ENCODE data around the gene LHFPL2.

Gene LHFPL2

DNA sequence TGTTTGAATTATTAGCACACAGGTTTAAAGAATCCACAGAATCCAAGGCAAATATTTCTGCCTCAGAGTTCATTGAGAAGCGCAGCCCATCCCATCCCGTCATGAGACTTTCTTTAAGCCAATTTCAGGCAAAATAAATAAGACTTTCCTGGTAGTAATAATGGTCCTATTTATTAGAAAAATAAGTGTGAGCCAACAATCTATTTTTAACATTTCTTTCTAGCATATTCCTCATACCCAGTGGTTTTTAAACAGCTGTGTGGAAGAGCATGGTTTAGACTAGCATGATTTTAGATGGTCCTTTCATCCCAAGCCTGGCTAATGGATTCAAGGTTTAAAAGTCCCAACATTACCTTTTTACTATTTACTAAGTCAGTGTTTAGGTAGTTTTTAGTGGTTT, 162.4 kb downstream of the LHFPL2 start:
- TF ChIP-seq, protein P1, sequence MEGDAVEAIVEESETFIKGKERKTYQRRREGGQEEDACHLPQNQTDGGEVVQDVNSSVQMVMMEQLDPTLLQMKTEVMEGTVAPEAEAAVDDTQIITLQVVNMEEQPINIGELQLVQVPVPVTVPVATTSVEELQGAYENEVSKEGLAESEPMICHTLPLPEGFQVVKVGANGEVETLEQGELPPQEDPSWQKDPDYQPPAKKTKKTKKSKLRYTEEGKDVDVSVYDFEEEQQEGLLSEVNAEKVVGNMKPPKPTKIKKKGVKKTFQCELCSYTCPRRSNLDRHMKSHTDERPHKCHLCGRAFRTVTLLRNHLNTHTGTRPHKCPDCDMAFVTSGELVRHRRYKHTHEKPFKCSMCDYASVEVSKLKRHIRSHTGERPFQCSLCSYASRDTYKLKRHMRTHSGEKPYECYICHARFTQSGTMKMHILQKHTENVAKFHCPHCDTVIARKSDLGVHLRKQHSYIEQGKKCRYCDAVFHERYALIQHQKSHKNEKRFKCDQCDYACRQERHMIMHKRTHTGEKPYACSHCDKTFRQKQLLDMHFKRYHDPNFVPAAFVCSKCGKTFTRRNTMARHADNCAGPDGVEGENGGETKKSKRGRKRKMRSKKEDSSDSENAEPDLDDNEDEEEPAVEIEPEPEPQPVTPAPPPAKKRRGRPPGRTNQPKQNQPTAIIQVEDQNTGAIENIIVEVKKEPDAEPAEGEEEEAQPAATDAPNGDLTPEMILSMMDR (IDR thresholded peaks at IDR 0.05), result no peak
- Histone ChIP-seq H3K4me1 (no peaks in the 10 kb centered on the region), H2AFZ (no peak overlapping the region), H3K9me3 (ENCODE audit: control insufficient read depth, low read length) (no peaks in the 10 kb centered on the region), H3K36me3 (ENCODE audit: control insufficient read depth, insufficient read depth, low read length) (no peaks in the 10 kb centered on the region), H3K27ac (no peak overlapping the region), H3K9ac (no peak overlapping the region), H3K79me2 (no peaks in the 10 kb centered on the region), H3K27me3 (ENCODE audit: control insufficient read depth, insufficient read depth, low read length) (no peaks in the 10 kb centered on the region), H3K4me3 (ENCODE audit: low read depth, low read length) (no peak overlapping the region), H3K4me2 (ENCODE audit: low read length) (no peak overlapping the region)

DNA sequence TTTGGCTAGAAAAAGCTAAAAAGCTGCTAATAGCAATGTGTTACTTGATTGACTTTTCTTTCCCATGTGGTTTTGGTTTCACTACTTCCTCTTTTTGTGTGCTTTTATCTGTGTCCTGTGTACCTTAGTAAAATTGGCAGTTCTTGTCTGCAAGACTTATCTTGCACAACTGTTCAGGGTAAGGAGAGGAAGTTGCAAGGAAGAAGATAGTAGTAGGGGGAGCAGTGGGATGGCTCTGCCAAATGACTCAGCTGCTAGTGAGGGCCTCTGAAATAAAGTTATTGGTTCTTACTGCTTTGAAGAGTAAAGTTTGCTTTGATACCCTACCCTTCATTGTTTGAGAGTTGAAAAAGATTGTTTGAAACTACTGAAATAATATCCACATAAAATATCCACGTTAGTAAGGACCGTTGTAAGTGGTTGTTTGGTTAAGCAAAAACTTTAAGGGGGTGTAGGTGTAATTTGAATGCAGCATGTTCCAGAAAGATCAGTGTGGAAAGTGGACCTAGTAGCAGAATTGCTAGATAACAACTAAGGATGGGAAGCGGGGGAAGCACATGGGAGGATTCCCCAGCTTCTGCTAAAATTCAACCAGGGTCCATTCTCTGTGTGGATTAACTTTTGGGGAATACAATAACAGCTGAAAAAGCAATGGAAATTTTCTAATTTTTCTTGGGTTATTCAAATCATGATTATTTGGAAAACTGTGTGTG, 164.6 kb downstream of the LHFPL2 start:
- Histone ChIP-seq H2AFZ (no peak overlapping the region), H3K4me2 (ENCODE audit: low read length) (no peak overlapping the region), H3K36me3 (ENCODE audit: control insufficient read depth, insufficient read depth, low read length) (no peaks in the 10 kb centered on the region), H3K9me3 (ENCODE audit: control insufficient read depth, low read length) (no peaks in the 10 kb centered on the region), H3K4me3 (ENCODE audit: low read depth, low read length) (no peak overlapping the region), H3K27me3 (ENCODE audit: control insufficient read depth, insufficient read depth, low read length) (no peaks in the 10 kb centered on the region), H3K79me2 (no peaks in the 10 kb centered on the region), H3K9ac (no peak overlapping the region), H3K27ac (no peak overlapping the region), H3K4me1 (no peaks in the 10 kb centered on the region)
- TF ChIP-seq, protein P1 (IDR thresholded peaks at IDR 0.05), result no peak

DNA sequence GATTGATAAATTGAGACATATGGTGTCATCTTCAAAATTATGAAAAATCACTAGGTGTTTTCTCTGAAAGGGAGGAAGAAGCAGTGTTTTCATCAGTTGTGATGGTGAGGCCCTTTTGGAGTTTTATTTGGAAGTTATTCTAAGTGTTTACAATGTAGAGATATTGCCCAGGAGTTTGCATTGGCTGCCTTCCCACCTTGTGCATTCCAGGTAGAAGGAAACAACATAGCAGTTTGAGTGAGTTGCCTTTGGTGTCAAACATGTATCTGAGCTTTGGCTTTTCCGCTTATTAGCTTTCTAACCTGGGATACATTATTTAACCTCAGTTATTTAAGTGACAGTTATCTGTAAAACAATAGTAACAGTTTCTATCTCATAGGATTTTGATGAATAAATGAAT, 165.6 kb downstream of the LHFPL2 start:
- Histone ChIP-seq H3K36me3 (ENCODE audit: control insufficient read depth, insufficient read depth, low read length) (no peaks in the 10 kb centered on the region), H3K9ac (no peak overlapping the region), H3K27ac (no peak overlapping the region), H3K79me2 (no peaks in the 10 kb centered on the region), H3K9me3 (ENCODE audit: control insufficient read depth, low read length) (no peaks in the 10 kb centered on the region), H2AFZ (no peak overlapping the region), H3K4me3 (ENCODE audit: low read depth, low read length) (no peak overlapping the region), H3K4me2 (ENCODE audit: low read length) (no peak overlapping the region), H3K4me1 (no peaks in the 10 kb centered on the region), H3K27me3 (ENCODE audit: control insufficient read depth, insufficient read depth, low read length) (no peaks in the 10 kb centered on the region)
- TF ChIP-seq, protein P1 (IDR thresholded peaks at IDR 0.05), result no peak

DNA sequence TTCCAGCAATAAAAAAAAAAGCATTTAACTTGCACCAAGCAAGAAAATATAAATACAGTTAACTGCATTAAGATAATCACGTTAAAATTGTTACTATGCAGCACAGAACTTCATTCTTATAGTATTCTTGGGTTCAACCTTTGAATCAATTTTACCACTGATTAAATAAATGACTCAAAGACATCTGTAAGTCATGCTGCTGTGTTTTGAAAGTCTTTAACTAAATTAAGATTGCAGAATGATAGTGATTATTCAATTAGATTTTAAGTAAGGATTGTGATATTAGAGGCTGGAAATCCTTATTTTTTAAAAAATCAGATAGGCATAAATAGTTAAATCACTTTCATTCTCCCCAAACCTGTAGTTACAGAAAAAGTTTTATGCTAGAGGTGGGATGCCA, 171.8 kb downstream of the LHFPL2 start:
- Histone ChIP-seq H3K9me3 (ENCODE audit: control insufficient read depth, low read length) (no peaks in the 10 kb centered on the region), H3K4me3 (ENCODE audit: low read depth, low read length) (no peak overlapping the region), H3K79me2 (no peaks in the 10 kb centered on the region), H3K4me1 (no peaks in the 10 kb centered on the region), H3K9ac (no peak overlapping the region), H2AFZ (no peak overlapping the region), H3K36me3 (ENCODE audit: control insufficient read depth, insufficient read depth, low read length) (no peaks in the 10 kb centered on the region), H3K27me3 (ENCODE audit: control insufficient read depth, insufficient read depth, low read length) (no peaks in the 10 kb centered on the region), H3K27ac (no peak overlapping the region), H3K4me2 (ENCODE audit: low read length) (no peak overlapping the region)
- TF ChIP-seq, protein P1 (IDR thresholded peaks at IDR 0.05), result no peak

DNA sequence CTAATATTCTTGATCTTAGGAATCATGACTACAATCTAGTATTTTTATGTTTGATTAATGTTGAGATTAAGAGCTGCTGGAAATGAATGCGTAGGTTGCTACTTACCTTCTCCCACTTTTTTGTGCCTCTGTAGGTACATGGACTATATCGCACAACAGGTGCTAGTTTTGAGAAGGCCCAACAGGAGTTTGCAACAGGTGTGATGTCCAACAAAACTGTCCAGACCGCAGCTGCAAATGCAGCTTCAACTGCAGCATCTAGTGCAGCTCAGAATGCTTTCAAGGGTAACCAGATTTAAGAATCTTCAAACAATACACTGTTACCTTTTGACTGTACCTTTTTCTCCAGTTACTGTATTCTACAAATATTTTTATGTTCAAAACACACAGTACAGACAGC, 173.2 kb downstream of the LHFPL2 start:
- H3K27me3 ChIP-seq (ENCODE audit: control insufficient read depth, insufficient read depth, low read length), result no peaks in the 10 kb centered on the region
- no peaks in the 10 kb centered on the region for H3K79me2 ChIP-seq
- no peak overlapping the region for H3K4me2 ChIP-seq (ENCODE audit: low read length)
- H3K9me3 ChIP-seq (ENCODE audit: control insufficient read depth, low read length), result no peaks in the 10 kb centered on the region
- H3K36me3 ChIP-seq (ENCODE audit: control insufficient read depth, insufficient read depth, low read length), result no peaks in the 10 kb centered on the region
- H3K9ac ChIP-seq, result no peak overlapping the region
- no peak overlapping the region for H3K27ac ChIP-seq
- TF ChIP-seq, protein P1 (IDR thresholded peaks at IDR 0.05), result no peak
- no peak overlapping the region for H2AFZ ChIP-seq
- no peak overlapping the region for H3K4me3 ChIP-seq (ENCODE audit: low read depth, low read length)
- H3K4me1 ChIP-seq, result no peaks in the 10 kb centered on the region

Data from parathyroid adenoma (tissue), 2 donors.